ENCODE measurements around the gene ATE1. TPM values are rescaled to one million over a fixed set of nuclear protein-coding genes. Genes with fewer than 3 reads are reported as not detected.

Gene ATE1
- total and polyA plus RNA-seq, 2 donors (not counting 1 experiment from before 2014, with no cell fraction given), result 19.3 to 28.1 TPM

DNA sequence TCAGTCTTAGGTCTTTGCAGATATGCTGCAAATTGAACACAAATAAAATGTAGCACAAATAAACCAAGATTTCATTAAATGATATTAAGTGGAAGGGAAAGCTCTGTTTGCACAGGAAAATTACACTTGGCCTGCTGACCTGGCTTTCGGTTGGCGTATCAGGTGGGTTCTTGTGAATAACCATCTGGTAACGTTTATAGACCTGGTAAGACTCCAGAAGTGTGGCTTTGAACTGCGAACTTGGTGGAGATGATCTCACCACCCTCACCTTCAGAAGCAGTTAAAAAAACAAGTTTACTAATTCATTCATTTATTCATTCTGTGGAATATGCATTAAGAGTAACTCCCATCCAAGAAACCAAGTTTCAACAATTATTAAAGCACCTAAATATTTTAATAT lies 28.1 kb downstream of the ATE1 start:
- Histone ChIP-seq H3K9me3 (ENCODE audit: control insufficient read depth, insufficient read depth, low read depth, low read length) (no peaks in the 10 kb centered on the region), H3K27me3 (ENCODE audit: control insufficient read depth, insufficient read depth, low read length) (no peaks in the 10 kb centered on the region), H3K4me2 (ENCODE audit: extremely low read depth, insufficient read depth, low read length) (no peak overlapping the region), H3K79me2 (ENCODE audit: control insufficient read depth, insufficient read depth, low read length) (no peaks in the 10 kb centered on the region), H3K4me1 (ENCODE audit: control insufficient read depth, extremely low read depth, insufficient read depth, low read length) (no peaks in the 10 kb centered on the region), H3K9ac (ENCODE audit: insufficient read depth, low read length) (no peak overlapping the region), H3K36me3 (ENCODE audit: control insufficient read depth, insufficient read depth, low read length) (peaks cover 2% of the 10 kb centered on the region), H2AFZ (ENCODE audit: low read length) (no peak overlapping the region), H3K27ac (ENCODE audit: insufficient read depth, low read length) (no peak overlapping the region), H4K20me1 (ENCODE audit: control insufficient read depth, extremely low read depth, insufficient read depth, low read length) (no peaks in the 10 kb centered on the region), H3K4me3 (replicated peaks in 1 of 4; ENCODE audit: control extremely low read depth in 1 of 4, insufficient read depth in 1 of 4, low read depth in 3 of 4, low read length in 4 of 4) (no peak overlapping the region)
- peak in 1 of 2 donors; percentile 59 for DNase-seq (ENCODE audit: low read depth in 2 of 2)
- TF ChIP-seq CTCF (conservative IDR thresholded peaks at IDR 0.05 in 1 of 2, IDR thresholded peaks at IDR 0.05 in 1 of 2; ENCODE audit: low read depth in 1 of 2, low read length in 2 of 2) (no peak), EZH2 (IDR thresholded peaks at IDR 0.05; ENCODE audit: low read length, missing control alignments) (no peak)

DNA sequence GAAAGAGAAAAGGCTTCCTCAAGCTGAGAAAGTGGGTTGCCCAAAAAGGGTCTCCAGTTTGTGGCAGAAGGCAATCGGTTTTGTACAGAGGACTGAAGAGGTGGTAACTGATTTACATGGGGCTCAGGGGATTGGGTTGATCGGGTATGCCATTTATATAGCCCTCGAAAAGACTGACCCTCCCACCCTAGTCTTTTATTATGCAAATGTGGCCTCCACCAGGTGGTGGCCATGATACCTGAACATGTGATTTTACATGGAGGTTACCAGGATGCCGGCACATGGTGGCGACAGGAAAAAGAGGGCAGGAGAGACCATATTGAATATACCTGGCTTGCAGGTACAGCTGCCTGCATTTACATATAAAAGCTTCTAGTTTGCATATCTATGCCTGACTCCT lies 36.7 kb downstream of the ATE1 start:
- H3K27ac ChIP-seq (ENCODE audit: insufficient read depth, low read length), result no peak overlapping the region
- H2AFZ ChIP-seq (ENCODE audit: low read length), result no peak overlapping the region
- no peak overlapping the region for H3K9ac ChIP-seq (ENCODE audit: insufficient read depth, low read length)
- no peaks in the 10 kb centered on the region for H3K79me2 ChIP-seq (ENCODE audit: control insufficient read depth, insufficient read depth, low read length)
- TF ChIP-seq EZH2 (IDR thresholded peaks at IDR 0.05; ENCODE audit: low read length, missing control alignments) (no peak), CTCF (conservative IDR thresholded peaks at IDR 0.05 in 1 of 2, IDR thresholded peaks at IDR 0.05 in 1 of 2; ENCODE audit: low read depth in 1 of 2, low read length in 2 of 2) (no peak)
- no peaks in the 10 kb centered on the region for H3K36me3 ChIP-seq (ENCODE audit: control insufficient read depth, insufficient read depth, low read length)
- no peak overlapping the region for H3K4me3 ChIP-seq (replicated peaks in 1 of 4; ENCODE audit: control extremely low read depth in 1 of 4, insufficient read depth in 1 of 4, low read depth in 3 of 4, low read length in 4 of 4)
- H3K4me1 ChIP-seq (ENCODE audit: control insufficient read depth, extremely low read depth, insufficient read depth, low read length), result no peaks in the 10 kb centered on the region
- H4K20me1 ChIP-seq (ENCODE audit: control insufficient read depth, extremely low read depth, insufficient read depth, low read length), result no peaks in the 10 kb centered on the region
- H3K9me3 ChIP-seq (ENCODE audit: control insufficient read depth, insufficient read depth, low read depth, low read length), result no peaks in the 10 kb centered on the region
- H3K27me3 ChIP-seq (ENCODE audit: control insufficient read depth, insufficient read depth, low read length), result no peaks in the 10 kb centered on the region
- DNase-seq (ENCODE audit: low read depth in 2 of 2), result no peak
- H3K4me2 ChIP-seq (ENCODE audit: extremely low read depth, insufficient read depth, low read length), result no peak overlapping the region

DNA sequence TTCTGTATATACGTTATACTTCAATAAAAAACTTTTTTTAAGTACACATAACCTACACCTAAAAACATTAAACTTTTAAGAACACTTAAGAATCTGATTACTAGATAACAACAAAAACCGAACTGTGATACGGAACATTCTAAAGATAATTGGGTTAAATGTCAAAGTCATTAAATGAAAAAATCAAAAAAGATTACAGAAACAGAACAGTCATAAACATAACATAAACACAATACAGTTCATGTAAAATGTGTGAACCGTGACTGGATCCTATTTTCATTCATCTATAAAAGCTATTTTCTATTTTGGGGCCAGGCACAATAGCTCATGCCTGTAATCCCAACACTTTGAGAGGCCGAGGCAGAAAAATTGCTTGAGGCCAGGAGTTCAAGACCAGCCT lies 38.6 kb downstream of the ATE1 start:
- Histone ChIP-seq H3K79me2 (ENCODE audit: control insufficient read depth, insufficient read depth, low read length) (no peaks in the 10 kb centered on the region), H2AFZ (ENCODE audit: low read length) (no peak overlapping the region), H3K4me2 (ENCODE audit: extremely low read depth, insufficient read depth, low read length) (no peak overlapping the region), H3K4me1 (ENCODE audit: control insufficient read depth, extremely low read depth, insufficient read depth, low read length) (no peaks in the 10 kb centered on the region), H3K4me3 (replicated peaks in 1 of 4; ENCODE audit: control extremely low read depth in 1 of 4, insufficient read depth in 1 of 4, low read depth in 3 of 4, low read length in 4 of 4) (no peak overlapping the region), H4K20me1 (ENCODE audit: control insufficient read depth, extremely low read depth, insufficient read depth, low read length) (no peaks in the 10 kb centered on the region), H3K9me3 (ENCODE audit: control insufficient read depth, insufficient read depth, low read depth, low read length) (no peaks in the 10 kb centered on the region), H3K27ac (ENCODE audit: insufficient read depth, low read length) (no peak overlapping the region), H3K9ac (ENCODE audit: insufficient read depth, low read length) (no peak overlapping the region), H3K27me3 (ENCODE audit: control insufficient read depth, insufficient read depth, low read length) (no peaks in the 10 kb centered on the region), H3K36me3 (ENCODE audit: control insufficient read depth, insufficient read depth, low read length) (no peaks in the 10 kb centered on the region)
- DNase-seq (ENCODE audit: low read depth in 2 of 2), result no peak
- TF ChIP-seq CTCF (conservative IDR thresholded peaks at IDR 0.05 in 1 of 2, IDR thresholded peaks at IDR 0.05 in 1 of 2; ENCODE audit: low read depth in 1 of 2, low read length in 2 of 2) (no peak), EZH2 (IDR thresholded peaks at IDR 0.05; ENCODE audit: low read length, missing control alignments) (no peak)

All from fibroblast of lung (primary cell).